Naive thymus-derived CD4-positive, alpha-beta T cell (primary cell): ENCODE measurements around the gene ACAN. TPM values are rescaled to one million over a fixed set of nuclear protein-coding genes. Genes with fewer than 3 reads are reported as not detected.

Source experiments
- ATAC-seq: fragments of 150-1000 bp; cut with Tn5 transposase; 2 replicates; pipeline ENCODE4 v1.10.0; 2021; ENCODE audit warnings: mild to moderate bottlenecking, moderate library complexity
- CTCF ChIA-PET: fragments of 350-600 bp; sonication (Branson Sonifier 250); formaldehyde crosslinking; loops from one replicate; lab custom pipeline; 2021; ENCODE audit warnings: antibody characterized with exemption; lab: Charles Lee
- POLR2A ChIA-PET: fragments of 350-600 bp; sonication (Branson Sonifier 250); formaldehyde crosslinking; loops from one replicate; lab custom pipeline; 2021; ENCODE audit warnings: antibody characterized with exemption, inconsistent platforms; lab: Charles Lee
- DNase-seq, 9 donors: peaks; one replicate each; pipeline versions ENCODE4 v3.0.0 to v3.0.0-alpha.2; 2020 to 2022; ENCODE audit warnings: mixed read lengths in 1 of 9
- H3K27ac ChIP-seq: one replicate; pipeline ENCODE4 v1.7.0; 2013; ENCODE audit warnings: mild to moderate bottlenecking, low read depth, low read length, moderate library complexity
- H3K27me3 ChIP-seq, 2 donors: one replicate each; pipeline ENCODE4 v1.7.0; 2013; ENCODE audit warnings: low read length in 2 of 2, mild to moderate bottlenecking in 2 of 2, moderate library complexity in 2 of 2; ENCODE audit not compliant: control insufficient read depth in 2 of 2, insufficient read depth in 2 of 2
- H3K36me3 ChIP-seq, 3 experiments: 1 replicate in 2 of 3; 2 replicates in 1 of 3; pipeline ENCODE4 v1.7.0; 2013; ENCODE audit warnings: low read length in 3 of 3, mild to moderate bottlenecking in 3 of 3, moderate library complexity in 1 of 3; ENCODE audit not compliant: insufficient read depth in 3 of 3, control insufficient read depth in 2 of 3
- H3K4me1 ChIP-seq, 2 donors: one replicate each; pipeline ENCODE4 v1.7.0; 2013; ENCODE audit warnings: low read length in 2 of 2, mild to moderate bottlenecking in 2 of 2, moderate library complexity in 1 of 2; ENCODE audit not compliant: control insufficient read depth in 2 of 2, insufficient read depth in 2 of 2
- H3K4me3 ChIP-seq: 2 replicates; pipeline ENCODE4 v1.7.0; 2013; ENCODE audit warnings: mild to moderate bottlenecking, low read length
- H3K9me3 ChIP-seq, 3 experiments: 1 replicate in 2 of 3; 2 replicates in 1 of 3; pipeline ENCODE4 v1.7.0; 2013; ENCODE audit warnings: low read length in 3 of 3; ENCODE audit not compliant: control insufficient read depth in 2 of 3
- H3K27ac Mint-ChIP-seq, 9 donors: one replicate each; pipeline ENCODE4 v1.8.0; 2020 to 2022; ENCODE audit warnings: mixed read lengths in 9 of 9, mild to moderate bottlenecking in 8 of 9, moderate library complexity in 5 of 9, inconsistent platforms in 2 of 9
- H3K27me3 Mint-ChIP-seq, 5 donors: one replicate each; pipeline ENCODE4 v1.8.0; 2021 to 2022; ENCODE audit warnings: mixed read lengths in 5 of 5, mild to moderate bottlenecking in 1 of 5
- H3K36me3 Mint-ChIP-seq, 5 donors: one replicate each; pipeline ENCODE4 v1.8.0; 2020 to 2022; ENCODE audit warnings: mixed read lengths in 5 of 5, mild to moderate bottlenecking in 3 of 5, inconsistent platforms in 1 of 5
- H3K4me1 Mint-ChIP-seq, 7 donors: one replicate each; pipeline ENCODE4 v1.8.0; 2020 to 2022; ENCODE audit warnings: mixed read lengths in 7 of 7, mild to moderate bottlenecking in 3 of 7, inconsistent platforms in 1 of 7
- H3K4me3 Mint-ChIP-seq, 10 donors: one replicate each; pipeline ENCODE4 v1.8.0; 2020 to 2022; ENCODE audit warnings: mild to moderate bottlenecking in 10 of 10, mixed read lengths in 10 of 10, moderate library complexity in 6 of 10, inconsistent platforms in 2 of 10
- H3K9me3 Mint-ChIP-seq, 11 donors: one replicate each; pipeline ENCODE4 v1.8.0; 2020 to 2022; ENCODE audit warnings: mixed read lengths in 11 of 11, mild to moderate bottlenecking in 4 of 11, inconsistent platforms in 1 of 11, moderate library complexity in 1 of 11
- intact Hi-C, 2 donors: fragments of 100-400 bp; cut with micrococcal nuclease; formaldehyde crosslinking; loops; one replicate each; pipeline ENCODE4 v1.15.1; 2023
- polyA plus RNA-seq, 2 donors: library from polyadenylated mRNA; unstranded; fragments of 300-500 nt; fragmentation: Illumina TruSeq; gene quantifications; one replicate each; pipeline ENCODE4 v1.2.3, GENCODE V29; 2021
- total RNA-seq, 6 experiments: library from RNA in 5 of 6; stranded (reverse) in 5 of 6; gene quantifications; 1 replicate in 5 of 6; 2 replicates in 1 of 6; pipeline ENCODE4 v1.2.3 and lab custom pipeline; 2021 to 2026

The ACAN gene
- total and polyA plus RNA-seq, 7 experiments from 2014 or later, result 0.04 TPM; not detected in 6

GRCh38 chr15:88908697-88909621 is 105.7 kb downstream of the ACAN start:
- H3K4me3 Mint-ChIP-seq, result no peak overlapping the region
- Histone ChIP-seq H3K27ac (no peak overlapping the region), H3K4me3 (no peak overlapping the region), H3K27me3 (no peaks in the 10 kb centered on the region), H3K4me1 (peaks cover 10 to 28% of the 10 kb centered on the region in 2 donors), H3K9me3 (no peaks in the 10 kb centered on the region), H3K36me3 (peaks cover 0 to 3% (median 0%) of the 10 kb centered on the region in 3 experiments)
- H3K27me3 Mint-ChIP-seq, result peaks cover 0 to 4% (median 0%) of the 10 kb centered on the region in 5 donors
- ChIA-PET CTCF (interaction anchor here (0.9 to 1.3 kb wide), 2 partner anchors 95 to 179 kb away, joined by 3 read pairs; partner anchors contain the start of gene ABHD2), POLR2A (interaction anchor here (1.1 kb wide), 1 partner anchor 181 kb away, joined by 4 read pairs; no protein-coding TSS in a partner anchor)
- H3K9me3 Mint-ChIP-seq, result no peaks in the 10 kb centered on the region
- DNase-seq, result no peak
- ATAC-seq, result no peak
- H3K4me1 Mint-ChIP-seq, result peaks cover 23 to 63% (median 52%) of the 10 kb centered on the region in 7 donors
- peaks cover 0 to 12% (median under 1%) of the 10 kb centered on the region in 5 donors for H3K36me3 Mint-ChIP-seq
- H3K27ac Mint-ChIP-seq, result peak overlapping the region in 7 of 9 donors; percentile 49 to 94 (median 85)
- intact Hi-C loops, result no loop called here

- ATAC-seq (no peak), DNase-seq (no peak)
- no peak overlapping the region for H3K27ac ChIP-seq
- ChIA-PET CTCF (interaction anchor here (1.0 kb wide), 1 partner anchor 13 kb away, joined by 3 read pairs; no protein-coding TSS in a partner anchor), POLR2A (no interaction called here)
- peak overlapping the region in 5 of 10 donors; percentile 14 to 69 (median 56) for H3K4me3 Mint-ChIP-seq
- intact Hi-C loops, result no loop called here
- no peak overlapping the region for H3K4me3 ChIP-seq
- H3K4me1 ChIP-seq, result peaks cover 0 to 20% of the 10 kb centered on the region in 2 donors
- H3K4me1 Mint-ChIP-seq, result peaks cover 12 to 52% (median 39%) of the 10 kb centered on the region in 7 donors
- peaks cover 0 to 3% (median 0%) of the 10 kb centered on the region in 3 experiments for H3K36me3 ChIP-seq
- no peaks in the 10 kb centered on the region for H3K9me3 Mint-ChIP-seq
- no peaks in the 10 kb centered on the region for H3K27me3 ChIP-seq
- H3K27me3 Mint-ChIP-seq, result peaks cover 0 to 4% (median 0%) of the 10 kb centered on the region in 5 donors
- peak overlapping the region in 8 of 9 donors; percentile 49 to 92 (median 85) for H3K27ac Mint-ChIP-seq
- no peaks in the 10 kb centered on the region for H3K9me3 ChIP-seq
- peaks cover 0 to 12% (median 0%) of the 10 kb centered on the region in 5 donors for H3K36me3 Mint-ChIP-seq
Observed at GRCh38 chr15:88909956-88910831, 107.0 kb downstream of the ACAN start.

DNA sequence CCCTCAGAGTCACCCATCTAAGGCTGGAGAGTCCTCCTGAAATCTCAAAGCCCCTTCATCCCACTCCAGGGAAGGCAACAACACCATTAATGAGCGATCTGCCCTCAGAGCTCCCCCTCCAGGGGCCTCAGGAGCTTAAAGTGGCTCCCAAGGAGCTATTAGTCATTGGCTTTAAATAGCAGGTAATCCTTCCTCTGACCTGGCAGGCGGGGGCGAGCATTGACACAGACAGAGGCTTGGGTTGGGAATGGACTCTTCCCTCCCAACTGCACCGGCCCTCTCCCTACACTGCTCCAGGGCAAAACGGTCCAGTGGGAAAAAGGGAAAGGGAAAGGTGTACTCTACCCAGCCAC is 108.5 kb downstream of the ACAN start:
- H3K4me1 Mint-ChIP-seq, result peaks cover 12 to 43% (median 35%) of the 10 kb centered on the region in 7 donors
- peak overlapping the region in 7 of 9 donors; percentile 68 to 93 (median 85) for H3K27ac Mint-ChIP-seq
- Histone ChIP-seq H3K27me3 (no peaks in the 10 kb centered on the region), H3K4me3 (no peak overlapping the region), H3K4me1 (peaks cover 0 to 15% of the 10 kb centered on the region in 2 donors), H3K9me3 (no peaks in the 10 kb centered on the region), H3K36me3 (no peaks in the 10 kb centered on the region), H3K27ac (no peak overlapping the region)
- POLR2A ChIA-PET, result interaction anchor here (0.8 kb wide), 1 partner anchor 11 kb away, joined by 3 read pairs; no protein-coding TSS in a partner anchor
- ATAC-seq (no peak), DNase-seq (no peak)
- intact Hi-C loops, result loop anchor here in 1 of 2 donors (2.0 kb wide), 1 partner anchor 105 kb away; no protein-coding TSS in a partner anchor
- peaks cover 0 to 5% (median 0%) of the 10 kb centered on the region in 5 donors for H3K36me3 Mint-ChIP-seq
- H3K27me3 Mint-ChIP-seq, result peaks cover 0 to 4% (median 0%) of the 10 kb centered on the region in 5 donors
- no peaks in the 10 kb centered on the region for H3K9me3 Mint-ChIP-seq
- peak overlapping the region in 9 of 10 donors; percentile 87 to 99 (median 95) for H3K4me3 Mint-ChIP-seq
- CTCF ChIA-PET, result interaction anchor here (0.6 to 1.0 kb wide), 3 partner anchors 105 to 112 kb away, joined by 3 read pairs; no protein-coding TSS in a partner anchor

DNA sequence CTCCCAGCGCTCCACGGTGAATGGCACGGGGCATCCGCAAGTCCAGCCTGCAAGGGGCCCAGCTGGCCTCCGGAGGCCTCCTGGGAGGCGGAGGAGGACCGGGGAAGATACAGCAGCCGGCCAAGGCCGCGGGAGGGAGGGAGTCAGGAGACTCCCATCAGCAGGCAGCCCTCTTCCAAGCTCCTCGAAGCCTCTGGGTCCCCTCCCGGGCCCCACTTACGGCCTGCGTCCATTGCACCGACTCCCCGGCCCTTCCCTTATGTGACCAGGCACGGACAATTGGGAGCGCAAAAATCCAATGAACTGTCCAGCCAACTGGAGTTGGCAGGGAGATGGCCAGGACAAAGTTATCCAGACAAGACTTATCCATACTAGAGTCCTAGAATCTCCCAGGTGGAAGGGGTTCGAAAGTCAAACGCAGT is 109.3 kb downstream of the ACAN start:
- no peaks in the 10 kb centered on the region for H3K27me3 ChIP-seq
- no peaks in the 10 kb centered on the region for H3K9me3 ChIP-seq
- H3K36me3 ChIP-seq, result no peaks in the 10 kb centered on the region
- no peak for ATAC-seq
- peaks cover 0 to 15% of the 10 kb centered on the region in 2 donors for H3K4me1 ChIP-seq
- H3K27me3 Mint-ChIP-seq, result peaks cover 0 to 5% (median 0%) of the 10 kb centered on the region in 5 donors
- POLR2A ChIA-PET, result interaction anchor here (0.6 to 0.9 kb wide), 2 partner anchors 11 to 176 kb away, joined by 3 read pairs; partner anchors contain the start of gene ABHD2
- peaks cover 0 to 5% (median 0%) of the 10 kb centered on the region in 5 donors for H3K36me3 Mint-ChIP-seq
- CTCF ChIA-PET, result interaction anchor here (1.0 kb wide), 1 partner anchor 105 kb away, joined by 3 read pairs; no protein-coding TSS in a partner anchor
- H3K4me3 ChIP-seq, result peak overlapping the region; percentile 82
- H3K9me3 Mint-ChIP-seq, result no peaks in the 10 kb centered on the region
- H3K4me1 Mint-ChIP-seq, result peaks cover 12 to 43% (median 35%) of the 10 kb centered on the region in 7 donors
- no peak for DNase-seq
- intact Hi-C loops, result loop anchor here in 1 of 2 donors (2.0 kb wide), 1 partner anchor 104 kb away; no protein-coding TSS in a partner anchor
- peak overlapping the region; percentile 87 to 99 (median 96) for H3K4me3 Mint-ChIP-seq
- peak overlapping the region; percentile 73 for H3K27ac ChIP-seq
- peak overlapping the region in 8 of 9 donors; percentile 67 to 93 (median 84) for H3K27ac Mint-ChIP-seq

DNA sequence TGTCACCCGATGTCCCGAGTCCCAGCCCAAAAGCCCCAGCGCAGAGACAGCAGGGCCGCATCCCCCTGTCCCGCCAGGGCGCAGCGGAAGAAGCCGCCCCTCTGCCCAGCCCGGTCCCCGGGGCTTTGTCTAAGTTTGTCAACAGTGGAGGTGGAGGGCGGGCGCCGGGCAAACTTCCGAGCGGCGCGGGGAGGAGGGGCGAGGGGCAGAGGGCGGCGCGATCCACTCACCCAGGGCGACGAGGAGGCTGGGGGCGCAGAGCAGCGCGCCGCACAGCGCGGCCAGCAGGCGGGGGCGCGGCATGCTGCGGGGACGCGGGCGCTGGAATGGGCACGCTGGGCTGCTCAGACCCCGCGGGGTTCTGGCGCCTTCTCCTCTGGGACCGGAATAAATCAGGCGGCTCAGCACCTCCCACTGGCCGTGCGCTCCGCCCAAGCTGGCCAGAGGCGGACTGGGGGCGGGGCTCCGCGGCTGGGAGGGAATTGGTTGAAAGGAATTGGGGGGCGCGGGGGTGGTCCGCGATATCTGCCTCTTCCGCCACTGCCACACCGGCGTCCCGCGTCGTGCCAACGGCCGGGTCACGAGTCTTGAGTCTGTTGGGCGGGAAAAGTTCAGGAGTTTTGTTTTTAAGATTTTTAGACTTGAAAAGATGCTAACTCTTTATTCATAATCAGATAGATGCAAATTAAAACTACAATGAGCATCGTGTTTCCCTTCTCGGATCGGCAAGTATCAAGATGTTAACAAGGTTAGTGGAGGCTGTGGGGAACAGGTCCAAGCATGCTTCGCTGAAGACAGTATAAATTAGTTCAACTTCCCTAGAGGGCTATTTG is 110.0 kb downstream of the ACAN start, which contains the start of gene MFGE8:
Gene MFGE8, minus strand, starts transcription at position 363 of the 833 bp plus-strand sequence. Its CDS starts 60 bp downstream, at position 303.
- peak; percentile 93 for ATAC-seq

More for the DNA sequence above, 110.0 kb downstream of the ACAN start, which contains the start of gene MFGE8:
- H3K27me3 Mint-ChIP-seq, result peaks cover 0 to 8% (median 0%) of the 10 kb centered on the region in 5 donors
- DNase-seq, result peak; percentile 59 to 77 (median 73)
- H3K4me3 Mint-ChIP-seq, result peak within 1 kb of the TSS; percentile 87 to 99 (median 96)
- ChIA-PET CTCF (interaction anchor here (2.1 kb wide), 1 partner anchor 8 kb away, joined by 6 read pairs; no protein-coding TSS in a partner anchor), POLR2A (interaction anchor here (0.9 to 1.3 kb wide), 2 partner anchors 9 to 12 kb away, joined by 3 to 4 read pairs; no protein-coding TSS in a partner anchor)
- no peaks in the 10 kb centered on the region for H3K9me3 ChIP-seq
- H3K4me1 Mint-ChIP-seq, result peaks cover 8 to 38% (median 33%) of the 10 kb centered on the region in 7 donors
- peaks cover 0 to 3% (median 0%) of the 10 kb centered on the region in 5 donors for H3K36me3 Mint-ChIP-seq
- peak within 1 kb of the TSS; percentile 82 for H3K4me3 ChIP-seq
- no peaks in the 10 kb centered on the region for H3K27me3 ChIP-seq
- H3K9me3 Mint-ChIP-seq, result no peaks in the 10 kb centered on the region
- peaks cover 0 to 15% of the 10 kb centered on the region in 2 donors for H3K4me1 ChIP-seq
- intact Hi-C loops, result loop anchor here (1.0 to 2.0 kb wide), 3 partner anchors 9 to 104 kb away; no protein-coding TSS in a partner anchor
- H3K27ac ChIP-seq, result peak within 1 kb of the TSS; percentile 73
- peak within 1 kb of the TSS; percentile 71 to 96 (median 92) for H3K27ac Mint-ChIP-seq
- H3K36me3 ChIP-seq, result no peaks in the 10 kb centered on the region
